ENCODE measurements around the gene SARS2.

SARS2 gene

GRCh38 chr19:38924388-38924787 is 6.2 kb downstream of the SARS2 start:
- Histone ChIP-seq H3K27me3 (ENCODE audit: low read depth, low read length) (no peaks in the 10 kb centered on the region), H3K27ac (ENCODE audit: low read length) (no peak overlapping the region), H3K4me3 (ENCODE audit: low read depth in 1 of 2, low read length in 2 of 2) (no peak overlapping the region), H3K4me1 (ENCODE audit: control insufficient read depth in 1 of 2, insufficient read depth in 2 of 2, low read length in 2 of 2) (peaks cover 0 to 2% of the 10 kb centered on the region in 2 donors), H3K36me3 (ENCODE audit: control insufficient read depth in 1 of 2, insufficient read depth in 2 of 2, low read length in 2 of 2) (peaks cover 13 to 28% of the 10 kb centered on the region in 2 donors), H3K9me3 (ENCODE audit: control insufficient read depth in 1 of 2, low read length in 2 of 2) (no peaks in the 10 kb centered on the region)

- Histone ChIP-seq H3K36me3 (ENCODE audit: control insufficient read depth in 1 of 2, insufficient read depth in 2 of 2, low read length in 2 of 2) (peaks cover 13 to 28% of the 10 kb centered on the region in 2 donors), H3K4me3 (ENCODE audit: low read depth in 1 of 2, low read length in 2 of 2) (no peak overlapping the region), H3K27ac (ENCODE audit: low read length) (no peak overlapping the region), H3K4me1 (ENCODE audit: control insufficient read depth in 1 of 2, insufficient read depth in 2 of 2, low read length in 2 of 2) (no peaks in the 10 kb centered on the region), H3K27me3 (ENCODE audit: low read depth, low read length) (no peaks in the 10 kb centered on the region), H3K9me3 (ENCODE audit: control insufficient read depth in 1 of 2, low read length in 2 of 2) (no peaks in the 10 kb centered on the region)
Measured at GRCh38 chr19:38922482-38922881, 8.1 kb downstream of the SARS2 start.

GRCh38 chr19:38921420-38922274 is 8.9 kb downstream of the SARS2 start:
- Histone ChIP-seq H3K36me3 (ENCODE audit: control insufficient read depth in 1 of 2, insufficient read depth in 2 of 2, low read length in 2 of 2) (peaks cover 13 to 28% of the 10 kb centered on the region in 2 donors), H3K9me3 (ENCODE audit: control insufficient read depth in 1 of 2, low read length in 2 of 2) (no peaks in the 10 kb centered on the region), H3K4me1 (ENCODE audit: control insufficient read depth in 1 of 2, insufficient read depth in 2 of 2, low read length in 2 of 2) (no peaks in the 10 kb centered on the region), H3K27ac (ENCODE audit: low read length) (no peak overlapping the region), H3K27me3 (ENCODE audit: low read depth, low read length) (no peaks in the 10 kb centered on the region), H3K4me3 (ENCODE audit: low read depth in 1 of 2, low read length in 2 of 2) (no peak overlapping the region)

- Histone ChIP-seq H3K4me1 (ENCODE audit: control insufficient read depth in 1 of 2, insufficient read depth in 2 of 2, low read length in 2 of 2) (no peaks in the 10 kb centered on the region), H3K27ac (ENCODE audit: low read length) (no peak overlapping the region), H3K36me3 (ENCODE audit: control insufficient read depth in 1 of 2, insufficient read depth in 2 of 2, low read length in 2 of 2) (peaks cover 13 to 28% of the 10 kb centered on the region in 2 donors), H3K27me3 (ENCODE audit: low read depth, low read length) (no peaks in the 10 kb centered on the region), H3K4me3 (ENCODE audit: low read depth in 1 of 2, low read length in 2 of 2) (no peak overlapping the region), H3K9me3 (ENCODE audit: control insufficient read depth in 1 of 2, low read length in 2 of 2) (no peaks in the 10 kb centered on the region)
Measured at GRCh38 chr19:38920602-38921419, 9.8 kb downstream of the SARS2 start.

GRCh38 chr19:38919837-38920601 is 10.5 kb downstream of the SARS2 start:
- Histone ChIP-seq H3K27me3 (ENCODE audit: low read depth, low read length) (no peaks in the 10 kb centered on the region), H3K9me3 (ENCODE audit: control insufficient read depth in 1 of 2, low read length in 2 of 2) (no peaks in the 10 kb centered on the region), H3K4me3 (ENCODE audit: low read depth in 1 of 2, low read length in 2 of 2) (no peak overlapping the region)

GRCh38 chr19:38918526-38918925 is 12.0 kb downstream of the SARS2 start:
- Histone ChIP-seq H3K4me3 (ENCODE audit: low read depth in 1 of 2, low read length in 2 of 2) (no peak overlapping the region), H3K36me3 (ENCODE audit: control insufficient read depth in 1 of 2, insufficient read depth in 2 of 2, low read length in 2 of 2) (peaks cover 5 to 11% of the 10 kb centered on the region in 2 donors), H3K4me1 (ENCODE audit: control insufficient read depth in 1 of 2, insufficient read depth in 2 of 2, low read length in 2 of 2) (no peaks in the 10 kb centered on the region), H3K9me3 (ENCODE audit: control insufficient read depth in 1 of 2, low read length in 2 of 2) (no peaks in the 10 kb centered on the region), H3K27me3 (ENCODE audit: low read depth, low read length) (no peaks in the 10 kb centered on the region), H3K27ac (ENCODE audit: low read length) (no peak overlapping the region)

More at GRCh38 chr19:38919837-38920601, 10.5 kb downstream of the SARS2 start:
- Histone ChIP-seq H3K36me3 (ENCODE audit: control insufficient read depth in 1 of 2, insufficient read depth in 2 of 2, low read length in 2 of 2) (peaks cover 13 to 22% of the 10 kb centered on the region in 2 donors), H3K27ac (ENCODE audit: low read length) (no peak overlapping the region), H3K4me1 (ENCODE audit: control insufficient read depth in 1 of 2, insufficient read depth in 2 of 2, low read length in 2 of 2) (no peaks in the 10 kb centered on the region)

GRCh38 chr19:38917921-38918491 is 12.6 kb downstream of the SARS2 start:
- H3K36me3 ChIP-seq (ENCODE audit: control insufficient read depth in 1 of 2, insufficient read depth in 2 of 2, low read length in 2 of 2), result peaks cover 5 to 11% of the 10 kb centered on the region in 2 donors
- H3K9me3 ChIP-seq (ENCODE audit: control insufficient read depth in 1 of 2, low read length in 2 of 2), result no peaks in the 10 kb centered on the region
- H3K4me3 ChIP-seq (ENCODE audit: low read depth in 1 of 2, low read length in 2 of 2), result no peak overlapping the region
- no peak overlapping the region for H3K27ac ChIP-seq (ENCODE audit: low read length)
- no peaks in the 10 kb centered on the region for H3K4me1 ChIP-seq (ENCODE audit: control insufficient read depth in 1 of 2, insufficient read depth in 2 of 2, low read length in 2 of 2)
- H3K27me3 ChIP-seq (ENCODE audit: low read depth, low read length), result no peaks in the 10 kb centered on the region

GRCh38 chr19:38917516-38917915 is 13.0 kb downstream of the SARS2 start:
- Histone ChIP-seq H3K9me3 (ENCODE audit: control insufficient read depth in 1 of 2, low read length in 2 of 2) (no peaks in the 10 kb centered on the region), H3K36me3 (ENCODE audit: control insufficient read depth in 1 of 2, insufficient read depth in 2 of 2, low read length in 2 of 2) (peaks cover 5 to 9% of the 10 kb centered on the region in 2 donors), H3K4me1 (ENCODE audit: control insufficient read depth in 1 of 2, insufficient read depth in 2 of 2, low read length in 2 of 2) (no peaks in the 10 kb centered on the region), H3K27me3 (ENCODE audit: low read depth, low read length) (no peaks in the 10 kb centered on the region), H3K4me3 (ENCODE audit: low read depth in 1 of 2, low read length in 2 of 2) (no peak overlapping the region), H3K27ac (ENCODE audit: low read length) (no peak overlapping the region)

GRCh38 chr19:38915329-38916321 is 14.9 kb downstream of the SARS2 start:
- H3K4me1 ChIP-seq (ENCODE audit: control insufficient read depth in 1 of 2, insufficient read depth in 2 of 2, low read length in 2 of 2), result no peaks in the 10 kb centered on the region
- no peaks in the 10 kb centered on the region for H3K9me3 ChIP-seq (ENCODE audit: control insufficient read depth in 1 of 2, low read length in 2 of 2)
- no peak overlapping the region for H3K27ac ChIP-seq (ENCODE audit: low read length)
- H3K36me3 ChIP-seq (ENCODE audit: control insufficient read depth in 1 of 2, insufficient read depth in 2 of 2, low read length in 2 of 2), result no peaks in the 10 kb centered on the region
- no peak overlapping the region for H3K4me3 ChIP-seq (ENCODE audit: low read depth in 1 of 2, low read length in 2 of 2)
- no peaks in the 10 kb centered on the region for H3K27me3 ChIP-seq (ENCODE audit: low read depth, low read length)

GRCh38 chr19:38913958-38914357 is 16.6 kb downstream of the SARS2 start:
- H3K4me3 ChIP-seq (ENCODE audit: low read depth in 1 of 2, low read length in 2 of 2), result no peak overlapping the region
- no peak overlapping the region for H3K27ac ChIP-seq (ENCODE audit: low read length)
- no peaks in the 10 kb centered on the region for H3K27me3 ChIP-seq (ENCODE audit: low read depth, low read length)
- H3K4me1 ChIP-seq (ENCODE audit: control insufficient read depth in 1 of 2, insufficient read depth in 2 of 2, low read length in 2 of 2), result no peaks in the 10 kb centered on the region
- H3K36me3 ChIP-seq (ENCODE audit: control insufficient read depth in 1 of 2, insufficient read depth in 2 of 2, low read length in 2 of 2), result peaks cover 0 to 4% of the 10 kb centered on the region in 2 donors
- H3K9me3 ChIP-seq (ENCODE audit: control insufficient read depth in 1 of 2, low read length in 2 of 2), result no peaks in the 10 kb centered on the region

All from muscle layer of duodenum (tissue), 2 donors.